ENCODE data around the gene CAMK1D. TPM values are rescaled to one million over a fixed set of nuclear protein-coding genes. Genes with fewer than 3 reads are reported as not detected.

Gene CAMK1D
- total RNA-seq, 1 donor from 2014 or later = 22.5 TPM

GRCh38 chr10:12590675-12591659 lies 241.6 kb downstream of the CAMK1D start:
- no peak for TF ChIP-seq CTCF (IDR thresholded peaks at IDR 0.05)
- intact Hi-C loops (cut with DNase I) = no loop called here
- H3K36me3 ChIP-seq = no peaks in the 10 kb centered on the region

GRCh38 chr10:12592967-12593366 lies 243.6 kb downstream of the CAMK1D start:
- Histone ChIP-seq H3K27ac (no peak overlapping the region), H3K36me3 (no peaks in the 10 kb centered on the region), H3K27me3 (ENCODE audit: low read depth) (no peaks in the 10 kb centered on the region), H3K9me3 (no peaks in the 10 kb centered on the region), H3K4me1 (no peaks in the 10 kb centered on the region), H3K4me3 (no peak overlapping the region)
- DNase-seq (no peak), ATAC-seq (no peak)
- no peak for TF ChIP-seq CTCF (IDR thresholded peaks at IDR 0.05)
- intact Hi-C loops (cut with DNase I) = no loop called here

More at GRCh38 chr10:12590675-12591659, 241.6 kb downstream of the CAMK1D start:
- no peak overlapping the region for H3K27ac ChIP-seq
- H3K4me3 ChIP-seq = no peak overlapping the region
- DNase-seq (no peak), ATAC-seq (no peak)
- no peaks in the 10 kb centered on the region for H3K27me3 ChIP-seq (ENCODE audit: low read depth)
- no peaks in the 10 kb centered on the region for H3K9me3 ChIP-seq
- H3K4me1 ChIP-seq = no peaks in the 10 kb centered on the region

- H3K36me3 ChIP-seq = no peaks in the 10 kb centered on the region
- no peaks in the 10 kb centered on the region for H3K27me3 ChIP-seq (ENCODE audit: low read depth)
- intact Hi-C loops (cut with DNase I) = no loop called here
- no peak overlapping the region for H3K27ac ChIP-seq
- no peak overlapping the region for H3K4me3 ChIP-seq
- TF ChIP-seq CTCF (IDR thresholded peaks at IDR 0.05) = no peak
- ATAC-seq = peak in 1 of 2 donors; percentile 53
- H3K4me1 ChIP-seq = no peaks in the 10 kb centered on the region
- no peaks in the 10 kb centered on the region for H3K9me3 ChIP-seq
- no peak for DNase-seq
These were observed 245.1 kb downstream of the CAMK1D start for GRCh38 chr10:12594448-12594944.

GRCh38 chr10:12595936-12596576 lies 246.7 kb downstream of the CAMK1D start:
- no peak overlapping the region for H3K4me3 ChIP-seq
- intact Hi-C loops (cut with DNase I) = no loop called here
- DNase-seq (no peak), ATAC-seq (no peak)
- no peaks in the 10 kb centered on the region for H3K4me1 ChIP-seq
- H3K9me3 ChIP-seq = no peaks in the 10 kb centered on the region
- H3K36me3 ChIP-seq = no peaks in the 10 kb centered on the region
- no peaks in the 10 kb centered on the region for H3K27me3 ChIP-seq (ENCODE audit: low read depth)
- no peak for TF ChIP-seq CTCF (IDR thresholded peaks at IDR 0.05)
- H3K27ac ChIP-seq = no peak overlapping the region

- intact Hi-C loops (cut with DNase I) = no loop called here
- Histone ChIP-seq H3K36me3 (no peaks in the 10 kb centered on the region), H3K4me1 (no peaks in the 10 kb centered on the region), H3K4me3 (no peak overlapping the region), H3K27ac (no peak overlapping the region), H3K9me3 (no peaks in the 10 kb centered on the region), H3K27me3 (ENCODE audit: low read depth) (no peaks in the 10 kb centered on the region)
- no peak for TF ChIP-seq CTCF (IDR thresholded peaks at IDR 0.05)
- ATAC-seq (no peak), DNase-seq (no peak)
These were observed 247.8 kb downstream of the CAMK1D start for GRCh38 chr10:12597176-12597575.
